ENCODE data around the gene AKT3. TPM values are rescaled to one million over a fixed set of nuclear protein-coding genes. Genes with fewer than 3 reads are reported as not detected.

The AKT3 gene
- total RNA-seq, 2 experiments from 2014 or later, result 38.2 to 41.4 TPM

GRCh38 chr1:243849421-243850201, 432 bp downstream of the AKT3 start:
- CTCF ChIA-PET, result no interaction called here
- POLR2A ChIA-PET, result interaction anchor here (1.0 to 1.6 kb wide), 5 partner anchors 11 to 610 kb away, joined by 3 to 8 read pairs (median 4); no protein-coding TSS in a partner anchor
- DNase-seq, result peak; percentile 44
- Mint-ChIP-seq H3K27me3 (peaks cover 8% of the 10 kb centered on the region), H3K36me3 (ENCODE audit: low read depth) (peaks cover 2% of the 10 kb centered on the region), H3K4me1 (peaks cover 23% of the 10 kb centered on the region), H3K27ac (peak overlapping the region; percentile 87), H3K9me3 (no peaks in the 10 kb centered on the region), H3K4me3 (peak overlapping the region; percentile 89)

GRCh38 chr1:243848858-243849420, 1.1 kb downstream of the AKT3 start:
- ChIA-PET POLR2A (interaction anchor here (0.7 to 1.6 kb wide), 6 partner anchors 10 to 611 kb away, joined by 3 to 8 read pairs (median 4); no protein-coding TSS in a partner anchor), CTCF (no interaction called here)
- H3K4me1 Mint-ChIP-seq, result peaks cover 23% of the 10 kb centered on the region
- H3K9me3 Mint-ChIP-seq, result no peaks in the 10 kb centered on the region
- H3K27me3 Mint-ChIP-seq, result peaks cover 8% of the 10 kb centered on the region
- H3K4me3 Mint-ChIP-seq, result peak overlapping the region; percentile 89
- H3K27ac Mint-ChIP-seq, result peak overlapping the region; percentile 87
- H3K36me3 Mint-ChIP-seq (ENCODE audit: low read depth), result peaks cover 4% of the 10 kb centered on the region
- DNase-seq, result peak; percentile 49

- H3K27ac Mint-ChIP-seq, result peak overlapping the region; percentile 87
- peaks cover 8% of the 10 kb centered on the region for H3K27me3 Mint-ChIP-seq
- H3K4me3 Mint-ChIP-seq, result peak overlapping the region; percentile 89
- no peaks in the 10 kb centered on the region for H3K9me3 Mint-ChIP-seq
- peaks cover 4% of the 10 kb centered on the region for H3K36me3 Mint-ChIP-seq (ENCODE audit: low read depth)
- peaks cover 24% of the 10 kb centered on the region for H3K4me1 Mint-ChIP-seq
- ChIA-PET CTCF (no interaction called here), POLR2A (interaction anchor here (0.7 to 1.3 kb wide), 3 partner anchors 10 to 201 kb away, joined by 4 to 8 read pairs (median 4); no protein-coding TSS in a partner anchor)
- DNase-seq, result no peak
Observed at GRCh38 chr1:243848165-243848857, 1.7 kb downstream of the AKT3 start.

- peaks cover 31% of the 10 kb centered on the region for H3K4me1 Mint-ChIP-seq
- POLR2A ChIA-PET, result no interaction called here
Observed at GRCh38 chr1:243846761-243847160, 3.3 kb downstream of the AKT3 start.

GRCh38 chr1:243845888-243846287, 4.2 kb downstream of the AKT3 start:
- H3K27ac Mint-ChIP-seq, result no peak overlapping the region
- peaks cover 4% of the 10 kb centered on the region for H3K36me3 Mint-ChIP-seq (ENCODE audit: low read depth)
- ChIA-PET CTCF (interaction anchor here (0.5 to 0.6 kb wide), 2 partner anchors 288 to 588 kb away, joined by 3 to 6 read pairs; no protein-coding TSS in a partner anchor), POLR2A (interaction anchor here (1.0 kb wide), 1 partner anchor 202 kb away, joined by 4 read pairs; no protein-coding TSS in a partner anchor)
- peaks cover 8% of the 10 kb centered on the region for H3K27me3 Mint-ChIP-seq
- no peak for DNase-seq
- peaks cover 24% of the 10 kb centered on the region for H3K4me1 Mint-ChIP-seq
- no peak overlapping the region for H3K4me3 Mint-ChIP-seq
- no peaks in the 10 kb centered on the region for H3K9me3 Mint-ChIP-seq

More at GRCh38 chr1:243846761-243847160, 3.3 kb downstream of the AKT3 start:
- CTCF ChIA-PET, result no interaction called here
- Mint-ChIP-seq H3K27ac (no peak overlapping the region), H3K27me3 (peaks cover 8% of the 10 kb centered on the region), H3K36me3 (ENCODE audit: low read depth) (peaks cover 4% of the 10 kb centered on the region), H3K4me3 (no peak overlapping the region), H3K9me3 (no peaks in the 10 kb centered on the region)
- DNase-seq, result no peak

- peaks cover 8% of the 10 kb centered on the region for H3K27me3 Mint-ChIP-seq
- ChIA-PET POLR2A (no interaction called here), CTCF (no interaction called here)
- peaks cover 4% of the 10 kb centered on the region for H3K36me3 Mint-ChIP-seq (ENCODE audit: low read depth)
- no peak for DNase-seq
- H3K27ac Mint-ChIP-seq, result no peak overlapping the region
- peaks cover 26% of the 10 kb centered on the region for H3K4me1 Mint-ChIP-seq
- H3K4me3 Mint-ChIP-seq, result no peak overlapping the region
- H3K9me3 Mint-ChIP-seq, result no peaks in the 10 kb centered on the region
Observed at GRCh38 chr1:243844186-243844585, 5.9 kb downstream of the AKT3 start.

- H3K36me3 Mint-ChIP-seq (ENCODE audit: low read depth), result peaks cover 2% of the 10 kb centered on the region
- ChIA-PET POLR2A (no interaction called here), CTCF (no interaction called here)
- peaks cover 22% of the 10 kb centered on the region for H3K4me1 Mint-ChIP-seq
- no peak overlapping the region for H3K4me3 Mint-ChIP-seq
- DNase-seq, result no peak
- H3K9me3 Mint-ChIP-seq, result no peaks in the 10 kb centered on the region
- peak overlapping the region; percentile 7 for H3K27ac Mint-ChIP-seq
- peaks cover 2% of the 10 kb centered on the region for H3K27me3 Mint-ChIP-seq
Observed at GRCh38 chr1:243842978-243843511, 7.0 kb downstream of the AKT3 start.

- Mint-ChIP-seq H3K4me3 (no peak overlapping the region), H3K4me1 (peaks cover 27% of the 10 kb centered on the region), H3K9me3 (peaks cover 1% of the 10 kb centered on the region), H3K27ac (no peak overlapping the region), H3K27me3 (no peaks in the 10 kb centered on the region), H3K36me3 (ENCODE audit: low read depth) (peaks cover 8% of the 10 kb centered on the region)
- no peak for DNase-seq
- ChIA-PET POLR2A (no interaction called here), CTCF (no interaction called here)
Observed at GRCh38 chr1:243842161-243842560, 7.9 kb downstream of the AKT3 start.

- Mint-ChIP-seq H3K4me3 (no peak overlapping the region), H3K27ac (no peak overlapping the region), H3K36me3 (ENCODE audit: low read depth) (peaks cover 14% of the 10 kb centered on the region), H3K9me3 (peaks cover 2% of the 10 kb centered on the region), H3K4me1 (peaks cover 29% of the 10 kb centered on the region), H3K27me3 (no peaks in the 10 kb centered on the region)
- no peak for DNase-seq
- ChIA-PET CTCF (no interaction called here), POLR2A (no interaction called here)
Observed at GRCh38 chr1:243841507-243841906, 8.5 kb downstream of the AKT3 start.

- peaks cover 26% of the 10 kb centered on the region for H3K9me3 Mint-ChIP-seq
- H3K4me1 Mint-ChIP-seq, result peaks cover 25% of the 10 kb centered on the region
- peaks cover 39% of the 10 kb centered on the region for H3K36me3 Mint-ChIP-seq (ENCODE audit: low read depth)
- no peaks in the 10 kb centered on the region for H3K27me3 Mint-ChIP-seq
- CTCF ChIA-PET, result no interaction called here
- no peak overlapping the region for H3K4me3 Mint-ChIP-seq
- H3K27ac Mint-ChIP-seq, result peak overlapping the region; percentile 33
- POLR2A ChIA-PET, result interaction anchor here (1.1 to 1.7 kb wide), 2 partner anchors 11 to 210 kb away, joined by 4 to 8 read pairs; no protein-coding TSS in a partner anchor
- DNase-seq, result no peak
Observed at GRCh38 chr1:243837907-243838535, 12.0 kb downstream of the AKT3 start.

- ChIA-PET POLR2A (no interaction called here), CTCF (no interaction called here)
- Mint-ChIP-seq H3K27ac (no peak overlapping the region), H3K9me3 (peaks cover 26% of the 10 kb centered on the region), H3K27me3 (no peaks in the 10 kb centered on the region), H3K36me3 (ENCODE audit: low read depth) (peaks cover 39% of the 10 kb centered on the region), H3K4me1 (peaks cover 16% of the 10 kb centered on the region), H3K4me3 (no peak overlapping the region)
- DNase-seq, result no peak
Observed at GRCh38 chr1:243834130-243834529, 15.9 kb downstream of the AKT3 start.

GRCh38 chr1:243831463-243831862, 18.6 kb downstream of the AKT3 start:
- H3K27me3 Mint-ChIP-seq, result no peaks in the 10 kb centered on the region
- peaks cover 35% of the 10 kb centered on the region for H3K36me3 Mint-ChIP-seq (ENCODE audit: low read depth)
- no peak for DNase-seq
- POLR2A ChIA-PET, result no interaction called here
- H3K4me3 Mint-ChIP-seq, result no peak overlapping the region
- CTCF ChIA-PET, result no interaction called here
- H3K4me1 Mint-ChIP-seq, result peaks cover 7% of the 10 kb centered on the region
- no peak overlapping the region for H3K27ac Mint-ChIP-seq
- H3K9me3 Mint-ChIP-seq, result peaks cover 24% of the 10 kb centered on the region

GRCh38 chr1:243827206-243827605, 22.8 kb downstream of the AKT3 start:
- Mint-ChIP-seq H3K27me3 (no peaks in the 10 kb centered on the region), H3K4me3 (no peak overlapping the region), H3K9me3 (peaks cover 15% of the 10 kb centered on the region), H3K27ac (no peak overlapping the region), H3K4me1 (peaks cover 7% of the 10 kb centered on the region), H3K36me3 (ENCODE audit: low read depth) (peaks cover 34% of the 10 kb centered on the region)
- POLR2A ChIA-PET, result no interaction called here
- DNase-seq, result no peak
- CTCF ChIA-PET, result no interaction called here
